Endothelial cell of umbilical vein (primary cell): Measurements from ENCODE around the gene DDRGK1. TPM values are rescaled to one million over a fixed set of nuclear protein-coding genes. Genes with fewer than 3 reads are reported as not detected.

ENCODE experiments used
- BruUV-seq: library from RNA; stranded (reverse); fragments of 400-500 nt; replicated peaks from 2 replicates; lab custom pipeline; 2021; lab: Mats Ljungman, UMichigan
- CTCF ChIA-PET: fragments of 300-600, 350-600 bp; sonication (Branson Sonifier 250); formaldehyde crosslinking; loops from one replicate; lab custom pipeline; 2021; ENCODE audit warnings: antibody characterized with exemption, inconsistent platforms; lab: Charles Lee
- POLR2A ChIA-PET: fragments of 300-600, 350-600 bp; sonication (Branson Sonifier 250); formaldehyde crosslinking; loops from one replicate; lab custom pipeline; 2021; ENCODE audit warnings: antibody characterized with exemption, inconsistent platforms; lab: Charles Lee
- DNase-seq: peaks from one replicate; pipeline ENCODE4 v3.0.0-alpha.2; 2011; ENCODE audit warnings: low read depth, low spot score
- FAIRE-seq: peaks from 2 replicates; lab custom pipeline; 2011; peaks lifted over from hg19 to GRCh38; lab: Jason Lieb, UNC
- H2AFZ ChIP-seq: 2 replicates; pipeline ENCODE4 v1.6.0; 2012; ENCODE audit warnings: low read depth, low read length, control low read depth, inconsistent platforms
- H3K27ac ChIP-seq: 2 replicates; pipeline ENCODE4 v1.5.1; 2011; ENCODE audit warnings: low read depth, mild to moderate bottlenecking, control low read depth, low read length, moderate library complexity; ENCODE audit not compliant: insufficient read depth
- H3K27me3 ChIP-seq, 2 experiments: 2 replicates each; pipeline versions ENCODE4 v1.6.0 to v1.6.1; 2011; ENCODE audit warnings: low read length in 2 of 2, mixed read lengths in 1 of 2; ENCODE audit not compliant: control insufficient read depth in 2 of 2, insufficient read depth in 2 of 2
- H3K36me3 ChIP-seq, 2 experiments: 2 replicates in 1 of 2; 3 replicates in 1 of 2; pipeline ENCODE4 v1.5.1; 2011; ENCODE audit warnings: low read length in 2 of 2, mild to moderate bottlenecking in 1 of 2, moderate library complexity in 1 of 2; ENCODE audit not compliant: control insufficient read depth in 2 of 2, insufficient read depth in 2 of 2; ENCODE audit errors: extremely low read depth in 1 of 2
- H3K4me1 ChIP-seq: 3 replicates; pipeline ENCODE4 v1.5.1; 2011; ENCODE audit warnings: mild to moderate bottlenecking, low read length; ENCODE audit not compliant: control insufficient read depth, insufficient read depth; ENCODE audit errors: extremely low read depth
- H3K4me2 ChIP-seq: 2 replicates; pipeline ENCODE4 v1.6.1; 2011; ENCODE audit warnings: low read length, control low read depth, mixed read lengths; ENCODE audit not compliant: insufficient read depth
- H3K4me3 ChIP-seq, 3 experiments: fragments of 200-600 bp in 1 of 3; sonication (generic), shearing (Covaris generic) in 1 of 3; replicated peaks in 1 of 3; 2 replicates each; pipeline ENCODE4 v1.5.1; 2011 to 2016; ENCODE audit warnings: control low read depth in 3 of 3, low read length in 3 of 3, mild to moderate bottlenecking in 2 of 3, inconsistent platforms in 1 of 3, low read depth in 1 of 3, moderate library complexity in 1 of 3; ENCODE audit not compliant: insufficient read depth in 1 of 3
- H3K79me2 ChIP-seq: 2 replicates; pipeline ENCODE4 v1.6.0; 2012; ENCODE audit warnings: low read length, inconsistent platforms; ENCODE audit not compliant: control insufficient read depth, insufficient read depth
- H3K9ac ChIP-seq: replicated peaks from 2 replicates; pipeline ENCODE3; 2011; ENCODE audit warnings: low read length, control low read depth; ENCODE audit not compliant: insufficient read depth; ENCODE audit errors: extremely low read depth
- H3K9me1 ChIP-seq: replicated peaks from 3 replicates; pipeline ENCODE4 v1.6.0; 2011; ENCODE audit warnings: mild to moderate bottlenecking, low read length; ENCODE audit not compliant: control insufficient read depth, insufficient read depth; ENCODE audit errors: extremely low read depth
- H3K9me3 ChIP-seq: replicated peaks from 2 replicates; pipeline ENCODE4 v1.5.1; 2012; ENCODE audit warnings: low read length, inconsistent platforms; ENCODE audit not compliant: control insufficient read depth, insufficient read depth
- H4K20me1 ChIP-seq: replicated peaks from 2 replicates; pipeline ENCODE3; 2011; ENCODE audit warnings: mild to moderate bottlenecking, low read length; ENCODE audit not compliant: control insufficient read depth, insufficient read depth; ENCODE audit errors: extremely low read depth
- CTCF ChIP-seq, 2 donors: IDR thresholded peaks; 1 replicate in 1 of 2; 2 replicates in 1 of 2; pipeline ENCODE4 v1.5.1; 2011; ENCODE audit warnings: low read length in 2 of 2, mild to moderate bottlenecking in 2 of 2, moderate library complexity in 2 of 2, control low read depth in 1 of 2, inconsistent platforms in 1 of 2, low read depth in 1 of 2; ENCODE audit not compliant: insufficient read depth in 1 of 2; ENCODE audit errors: extremely low read depth in 1 of 2
- EZH2 ChIP-seq: IDR thresholded peaks from 2 replicates; pipeline ENCODE4 v1.6.1; 2012; ENCODE audit warnings: borderline replicate concordance, low read depth, mild to moderate bottlenecking, moderate library complexity, low read length, inconsistent platforms; ENCODE audit not compliant: severe bottlenecking
- FOS ChIP-seq: IDR thresholded peaks from 2 replicates; pipeline ENCODE4 v1.6.1; 2011; ENCODE audit warnings: mild to moderate bottlenecking, low read length, moderate library complexity, borderline replicate concordance; ENCODE audit not compliant: insufficient read depth
- GATA2 ChIP-seq: IDR thresholded peaks from 2 replicates; pipeline ENCODE4 v1.7.0; 2011; ENCODE audit warnings: low read depth, mild to moderate bottlenecking, moderate library complexity, mixed read lengths, low read length; ENCODE audit not compliant: insufficient read length, insufficient read depth
- JUN ChIP-seq: IDR thresholded peaks from 2 replicates; pipeline ENCODE4 v1.6.1; 2011; ENCODE audit warnings: borderline replicate concordance, low read depth; ENCODE audit not compliant: insufficient read length, insufficient read depth
- MAX ChIP-seq: IDR thresholded peaks from 2 replicates; pipeline ENCODE4 v1.6.1; 2011; ENCODE audit not compliant: insufficient read depth, insufficient read length
- MYC ChIP-seq: IDR thresholded peaks from one replicate; pipeline ENCODE4 v1.6.1; 2011; ENCODE audit warnings: mild to moderate bottlenecking, low read depth, low read length
- POLR2A ChIP-seq: IDR thresholded peaks from 2 replicates; pipeline ENCODE4 v1.6.1; 2012; ENCODE audit warnings: low read depth, mild to moderate bottlenecking, control low read depth, low read length
- POLR2AphosphoS5 ChIP-seq: IDR thresholded peaks from 2 replicates; pipeline ENCODE4 v1.6.1; 2012; ENCODE audit warnings: low read depth, mild to moderate bottlenecking, control low read depth, low read length, moderate library complexity; ENCODE audit not compliant: insufficient read depth
- dilution Hi-C: fragments of 300-500 bp; cut with MboI; formaldehyde crosslinking; loops from one replicate; pipeline ENCODE4 v1.15.0; 2019; ENCODE audit warnings: low sequenced_read_pairs; ENCODE audit not compliant: extremely low pct_ligation_motif_present
- intact Hi-C: fragments of 100-400 bp; cut with micrococcal nuclease; formaldehyde crosslinking; loops from one replicate; pipeline ENCODE4 v1.10.0; 2022
- polyA plus RNA-seq, 4 experiments: library from polyadenylated mRNA; depleted of rRNA in 3 of 4; stranded (reverse) in 3 of 4; unstranded in 1 of 4; fragments of >200 nt; gene quantifications; 2 replicates each; pipeline versions ENCODE4 v1.2.1 to v1.2.3, GENCODE V29; 2011 to 2012; ENCODE audit warnings: missing spikeins in 1 of 4
- total RNA-seq: library from RNA; stranded (reverse); gene quantifications from 2 replicates; pipeline ENCODE4 v1.2.3, GENCODE V29; 2021

DDRGK1 gene
- total and polyA plus RNA-seq, 2 donors (not counting 3 experiments of a cell fraction or from before 2014, with no cell fraction given), result 48.5 to 54.0 TPM

GRCh38 chr20:3158968-3159431 lies 45.5 kb downstream of the DDRGK1 start:
- H3K27ac ChIP-seq, result peak overlapping the region; percentile 70
- H3K36me3 ChIP-seq, result peaks cover 0 to 4% of the 10 kb centered on the region in 2 experiments
- H2AFZ ChIP-seq, result no peak overlapping the region
- H3K9me1 ChIP-seq, result no peaks in the 10 kb centered on the region
- intact Hi-C loops (no loop called here), dilution Hi-C loops (no loop called here)
- peak overlapping the region; percentile 85 for H3K9ac ChIP-seq
- TF ChIP-seq POLR2A (no peak), JUN (no peak), GATA2 (no peak), POLR2AphosphoS5 (no peak), CTCF (IDR thresholded peaks at IDR 0.05; ENCODE audit: extremely low read depth in 1 of 2, insufficient read depth in 1 of 2, low read depth in 1 of 2, low read length in 2 of 2) (no peak), FOS (no peak), MYC (no peak), MAX (no peak), EZH2 (no peak)
- DNase-seq, result no peak
- no peaks in the 10 kb centered on the region for H4K20me1 ChIP-seq
- peaks cover 14% of the 10 kb centered on the region for H3K4me1 ChIP-seq
- no peak for FAIRE-seq
- POLR2A ChIA-PET, result no interaction called here
- no peaks in the 10 kb centered on the region for H3K9me3 ChIP-seq
- H3K4me2 ChIP-seq, result peak overlapping the region; percentile 89
- no peaks in the 10 kb centered on the region for H3K27me3 ChIP-seq
- CTCF ChIA-PET, result interaction anchor here (2.0 kb wide), 1 partner anchor 105 kb away, joined by 7 read pairs; no protein-coding TSS in a partner anchor
- peak overlapping the region; percentile 72 to 99 (median 86) for H3K4me3 ChIP-seq
- H3K79me2 ChIP-seq, result peaks cover 49% of the 10 kb centered on the region
- no TSS peak for BruUV-seq
